B cell (primary cell): ENCODE data around the gene RNF183. TPM values are rescaled to one million over a fixed set of nuclear protein-coding genes. Genes with fewer than 3 reads are reported as not detected.

ENCODE experiments used
- ATAC-seq: fragments of 200-7000 bp; cut with Tn5 transposase; one replicate; pipeline ENCODE4 v1.10.0; 2021; ENCODE audit warnings: low read depth, mild to moderate bottlenecking, moderate number of reproducible peaks, moderate library complexity
- CTCF ChIA-PET: fragments of 350-600 bp; sonication (Branson Sonifier 250); formaldehyde crosslinking; loops from one replicate; lab custom pipeline; 2021; ENCODE audit warnings: antibody characterized with exemption, inconsistent platforms; lab: Charles Lee
- POLR2A ChIA-PET: fragments of 350-600 bp; sonication (Branson Sonifier 250); formaldehyde crosslinking; loops from one replicate; lab custom pipeline; 2021; ENCODE audit warnings: antibody characterized with exemption; lab: Charles Lee
- DNase-seq: peaks from one replicate; pipeline ENCODE4 v3.0.0; 2013
- H2AFZ ChIP-seq: 2 replicates; pipeline ENCODE4 v1.6.1; 2012; ENCODE audit warnings: mild to moderate bottlenecking, low read depth, low read length; ENCODE audit not compliant: insufficient read depth, poor library complexity, severe bottlenecking
- H3K27ac ChIP-seq, 2 donors: 1 replicate in 1 of 2; 2 replicates in 1 of 2; pipeline ENCODE4 v1.5.1; 2012 to 2013; ENCODE audit warnings: low read length in 2 of 2, mild to moderate bottlenecking in 2 of 2, moderate library complexity in 1 of 2
- H3K27me3 ChIP-seq, 4 experiments: fragments of 200-600 bp in 1 of 4; sonication (generic) in 1 of 4; replicated peaks in 1 of 4; 1 replicate in 2 of 4; 2 replicates in 2 of 4; pipeline versions ENCODE4 v1.6.1 to v1.7.0; 2013 to 2016; ENCODE audit warnings: low read length in 3 of 4, mild to moderate bottlenecking in 2 of 4, mixed read lengths in 1 of 4, moderate library complexity in 1 of 4; ENCODE audit not compliant: insufficient read depth in 4 of 4, control insufficient read depth in 3 of 4; ENCODE audit errors: control extremely low read depth in 1 of 4
- H3K36me3 ChIP-seq, 2 experiments: replicated peaks in 1 of 2; 1 replicate in 1 of 2; 2 replicates in 1 of 2; pipeline versions ENCODE4 v1.6.1 to v1.7.1; 2013; ENCODE audit warnings: low read length in 1 of 2; ENCODE audit not compliant: insufficient read depth in 2 of 2, control insufficient read depth in 1 of 2; ENCODE audit errors: control extremely low read depth in 1 of 2, extremely low read depth in 1 of 2
- H3K4me1 ChIP-seq, 2 donors: fragments of 200-600 bp in 1 of 2; sonication (generic) in 1 of 2; 1 replicate in 1 of 2; 2 replicates in 1 of 2; pipeline versions ENCODE4 v1.5.1 to v1.6.1; 2013 to 2017; ENCODE audit warnings: low read length in 2 of 2; ENCODE audit not compliant: control insufficient read depth in 2 of 2, insufficient read depth in 2 of 2
- H3K4me2 ChIP-seq: replicated peaks from 2 replicates; pipeline ENCODE3; 2012; ENCODE audit warnings: mild to moderate bottlenecking, low read depth, low read length; ENCODE audit not compliant: poor library complexity, severe bottlenecking
- H3K4me3 ChIP-seq, 5 experiments: fragments of 200-600 bp in 1 of 5; sonication (generic) in 1 of 5; 1 replicate in 3 of 5; 2 replicates in 2 of 5; pipeline versions ENCODE4 v1.5.1 to v1.7.0; 2011 to 2016; ENCODE audit warnings: low read length in 4 of 5, mild to moderate bottlenecking in 4 of 5, low read depth in 2 of 5, control low read depth in 1 of 5, moderate library complexity in 1 of 5; ENCODE audit not compliant: insufficient read depth in 1 of 5; ENCODE audit errors: control extremely low read depth in 1 of 5, extremely low read depth in 1 of 5
- H3K79me2 ChIP-seq: fragments of 200-600 bp; sonication (generic); one replicate; pipeline ENCODE4 v1.6.0; 2016; ENCODE audit warnings: low read length; ENCODE audit not compliant: control insufficient read depth, insufficient read depth
- H3K9ac ChIP-seq: fragments of 200-600 bp; sonication (generic); 2 replicates; pipeline ENCODE4 v1.6.1; 2017; ENCODE audit warnings: mild to moderate bottlenecking, low read length, moderate library complexity
- H3K9me3 ChIP-seq, 3 donors: one replicate each; pipeline versions ENCODE4 v1.6.1 to v1.7.1; 2013; ENCODE audit warnings: low read length in 2 of 3; ENCODE audit not compliant: control insufficient read depth in 2 of 3, insufficient read depth in 1 of 3; ENCODE audit errors: control extremely low read depth in 1 of 3
- H4K20me1 ChIP-seq: 2 replicates; pipeline ENCODE4 v1.6.0; 2012; ENCODE audit warnings: mild to moderate bottlenecking, low read length; ENCODE audit not compliant: insufficient read depth, control insufficient read depth, poor library complexity, severe bottlenecking
- H3K27ac Mint-ChIP-seq: one replicate; pipeline ENCODE4 v1.8.0; 2021; ENCODE audit warnings: mixed read lengths
- H3K27me3 Mint-ChIP-seq: one replicate; pipeline ENCODE4 v1.8.0; 2021; ENCODE audit warnings: mixed read lengths
- H3K4me1 Mint-ChIP-seq: one replicate; pipeline ENCODE4 v1.8.0; 2021; ENCODE audit warnings: mixed read lengths
- H3K4me3 Mint-ChIP-seq: one replicate; pipeline ENCODE4 v1.8.0; 2021; ENCODE audit warnings: mixed read lengths
- H3K9me3 Mint-ChIP-seq: one replicate; pipeline ENCODE4 v1.8.0; 2022; ENCODE audit warnings: mixed read lengths; ENCODE audit not compliant: insufficient read depth
- EZH2 ChIP-seq: IDR thresholded peaks from 2 replicates; pipeline ENCODE4 v1.6.1; 2012; ENCODE audit warnings: borderline replicate concordance, low read depth, mild to moderate bottlenecking, moderate library complexity, low read length; ENCODE audit not compliant: insufficient read depth, poor library complexity, severe bottlenecking
- WGBS: methylation state at CpG from one replicate; pipeline ENCODE4 v1.1.5; 2013; ENCODE audit warnings: missing lambda C conversion rate; ENCODE audit not compliant: insufficient coverage; 5-methylcytosine and 5-hydroxymethylcytosine counted together
- intact Hi-C: fragments of 100-400 bp; cut with micrococcal nuclease; formaldehyde crosslinking; loops from one replicate; pipeline ENCODE4 v1.10.0; 2022
- polyA plus RNA-seq: library from polyadenylated mRNA; depleted of rRNA; stranded (reverse); fragments of >200 nt; gene quantifications from 2 replicates; pipeline ENCODE4 v1.2.3, GENCODE V29; 2012
- total RNA-seq, 2 donors: library from RNA; stranded (reverse); fragments of 120-200 nt in 1 of 2; gene quantifications; 1 replicate in 1 of 2; 2 replicates in 1 of 2; pipeline versions ENCODE4 v1.2.3 to v1.2.4, GENCODE V29; 2013 to 2022
- TF ChIP-seq, protein P1 (sequence below): fragments of 200-600 bp; IDR thresholded peaks from one replicate; pipeline ENCODE4 v1.8.0; 2022; ENCODE audit warnings: antibody characterized with exemption, mild to moderate bottlenecking

RNF183 gene
- total and polyA plus RNA-seq, 2 donors (not counting 1 experiment from before 2014, with no cell fraction given): 0.04 TPM; not detected in 1

DNA sequence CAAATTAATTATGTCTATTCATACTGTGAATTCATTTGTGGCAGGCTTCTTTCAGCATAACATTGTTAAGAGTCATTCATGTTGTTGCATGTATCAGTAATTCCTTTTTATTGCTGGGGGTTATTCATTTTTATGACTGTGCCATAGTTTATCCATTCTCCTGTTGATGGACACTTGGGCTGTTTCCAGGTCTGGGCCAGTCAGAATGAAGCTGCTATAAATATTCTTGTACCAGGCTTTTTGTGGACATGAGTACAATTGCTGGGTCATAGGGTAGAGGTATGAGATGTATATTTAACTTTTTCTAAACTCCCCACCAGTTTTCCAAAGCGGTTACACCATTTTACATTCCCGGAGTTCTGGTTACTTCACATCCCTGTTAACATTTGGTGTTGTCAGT, 14.1 kb downstream of the RNF183 start:
- CTCF ChIA-PET: no interaction called here
- H3K9me3 ChIP-seq: no peaks in the 10 kb centered on the region
- TF ChIP-seq, protein P1, sequence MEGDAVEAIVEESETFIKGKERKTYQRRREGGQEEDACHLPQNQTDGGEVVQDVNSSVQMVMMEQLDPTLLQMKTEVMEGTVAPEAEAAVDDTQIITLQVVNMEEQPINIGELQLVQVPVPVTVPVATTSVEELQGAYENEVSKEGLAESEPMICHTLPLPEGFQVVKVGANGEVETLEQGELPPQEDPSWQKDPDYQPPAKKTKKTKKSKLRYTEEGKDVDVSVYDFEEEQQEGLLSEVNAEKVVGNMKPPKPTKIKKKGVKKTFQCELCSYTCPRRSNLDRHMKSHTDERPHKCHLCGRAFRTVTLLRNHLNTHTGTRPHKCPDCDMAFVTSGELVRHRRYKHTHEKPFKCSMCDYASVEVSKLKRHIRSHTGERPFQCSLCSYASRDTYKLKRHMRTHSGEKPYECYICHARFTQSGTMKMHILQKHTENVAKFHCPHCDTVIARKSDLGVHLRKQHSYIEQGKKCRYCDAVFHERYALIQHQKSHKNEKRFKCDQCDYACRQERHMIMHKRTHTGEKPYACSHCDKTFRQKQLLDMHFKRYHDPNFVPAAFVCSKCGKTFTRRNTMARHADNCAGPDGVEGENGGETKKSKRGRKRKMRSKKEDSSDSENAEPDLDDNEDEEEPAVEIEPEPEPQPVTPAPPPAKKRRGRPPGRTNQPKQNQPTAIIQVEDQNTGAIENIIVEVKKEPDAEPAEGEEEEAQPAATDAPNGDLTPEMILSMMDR: no peak
- TF ChIP-seq EZH2: no peak
- H3K9ac ChIP-seq: no peak overlapping the region
- intact Hi-C loops: no loop called here
- H3K4me1 Mint-ChIP-seq: no peaks in the 10 kb centered on the region
- H3K4me1 ChIP-seq: no peaks in the 10 kb centered on the region
- ATAC-seq (no peak), DNase-seq (no peak)
- H4K20me1 ChIP-seq: no peaks in the 10 kb centered on the region
- peaks cover 7 to 78% of the 10 kb centered on the region in 2 experiments for H3K36me3 ChIP-seq
- H3K79me2 ChIP-seq: no peaks in the 10 kb centered on the region
- no peak overlapping the region for H3K4me3 Mint-ChIP-seq
- no peaks in the 10 kb centered on the region for H3K27me3 Mint-ChIP-seq
- H3K27ac ChIP-seq: no peak overlapping the region
- H3K4me3 ChIP-seq: no peak overlapping the region
- no CpG with 5 or more reads among the region's 2 CpGs for WGBS
- no peak overlapping the region for H3K4me2 ChIP-seq
- no peak overlapping the region for H3K27ac Mint-ChIP-seq
- no peak overlapping the region for H2AFZ ChIP-seq
- POLR2A ChIA-PET: no interaction called here
- no peaks in the 10 kb centered on the region for H3K9me3 Mint-ChIP-seq
- H3K27me3 ChIP-seq: no peaks in the 10 kb centered on the region

DNA sequence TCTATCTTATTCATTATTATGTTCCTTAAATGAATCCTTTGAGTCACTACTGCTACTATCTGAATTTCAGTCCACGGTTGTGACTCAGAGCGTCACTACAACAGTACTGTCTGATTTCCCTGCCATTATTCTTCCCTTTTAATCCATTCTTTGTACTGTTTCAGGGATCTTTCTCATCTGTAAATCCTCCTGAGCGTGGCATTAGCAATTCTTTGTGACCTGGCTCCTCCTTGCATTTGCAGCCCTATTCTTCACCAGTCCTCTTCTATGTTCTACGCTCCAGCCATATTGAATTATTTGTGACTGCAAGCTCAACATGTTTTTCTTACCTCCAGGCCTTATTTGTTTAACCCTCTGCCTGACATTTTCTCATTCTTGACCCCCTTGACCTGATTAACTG, 21.8 kb downstream of the RNF183 start:
- CTCF ChIA-PET: no interaction called here

More for the DNA sequence above, 21.8 kb downstream of the RNF183 start:
- Mint-ChIP-seq H3K27me3 (no peaks in the 10 kb centered on the region), H3K27ac (no peak overlapping the region), H3K4me3 (no peak overlapping the region), H3K4me1 (peaks cover 16% of the 10 kb centered on the region), H3K9me3 (no peaks in the 10 kb centered on the region)
- H3K27ac ChIP-seq: no peak overlapping the region
- POLR2A ChIA-PET: no interaction called here
- H3K4me3 ChIP-seq: no peak overlapping the region
- peaks cover 2 to 3% of the 10 kb centered on the region in 2 donors for H3K4me1 ChIP-seq
- DNase-seq: no peak
- peaks cover 30 to 79% of the 10 kb centered on the region in 2 experiments for H3K36me3 ChIP-seq
- no peak for ATAC-seq
- 94% methylated on average over 4 of the region's 4 CpGs for WGBS
- intact Hi-C loops: no loop called here
- H2AFZ ChIP-seq: no peak overlapping the region
- no peak overlapping the region for H3K4me2 ChIP-seq
- TF ChIP-seq, protein P1: no peak
- no peak for TF ChIP-seq EZH2
- H4K20me1 ChIP-seq: no peaks in the 10 kb centered on the region
- H3K27me3 ChIP-seq: no peaks in the 10 kb centered on the region
- no peaks in the 10 kb centered on the region for H3K9me3 ChIP-seq
- no peak overlapping the region for H3K9ac ChIP-seq
- peaks cover 33% of the 10 kb centered on the region for H3K79me2 ChIP-seq
